OCI-LY3 (cell line): Measurements from ENCODE around the gene NPHP3.

Experiments used
- CTCF ChIP-seq: fragments of 200-600, 300-600 bp; sonication (generic); IDR thresholded peaks from 2 replicates; pipeline ENCODE4 v1.5.1; 2014; ENCODE audit warnings: antibody characterized with exemption, low read length, low read depth
- EZH2phosphoT487 ChIP-seq: fragments of 200-600 bp; shearing (Covaris generic); IDR thresholded peaks from 2 replicates; pipeline ENCODE4 v1.6.1; 2018; ENCODE audit warnings: antibody characterized with exemption, mixed run types, low read depth

- no peak for TF ChIP-seq CTCF
- no peak for TF ChIP-seq EZH2phosphoT487
These were observed 2.0 kb downstream of the NPHP3 start for GRCh38 chr3:132720228-132720627.
